Endothelial cell of umbilical vein (primary cell): ENCODE results near the gene ZBTB7C. TPM values are rescaled to one million over a fixed set of nuclear protein-coding genes. Genes with fewer than 3 reads are reported as not detected.

ENCODE experiments used
- BruUV-seq: library from RNA; stranded (reverse); fragments of 400-500 nt; replicated peaks from 2 replicates; lab custom pipeline; 2021; lab: Mats Ljungman, UMichigan
- CTCF ChIA-PET: fragments of 300-600, 350-600 bp; sonication (Branson Sonifier 250); formaldehyde crosslinking; loops from one replicate; lab custom pipeline; 2021; ENCODE audit warnings: antibody characterized with exemption, inconsistent platforms; lab: Charles Lee
- POLR2A ChIA-PET: fragments of 300-600, 350-600 bp; sonication (Branson Sonifier 250); formaldehyde crosslinking; loops from one replicate; lab custom pipeline; 2021; ENCODE audit warnings: antibody characterized with exemption, inconsistent platforms; lab: Charles Lee
- DNase-seq: peaks from one replicate; pipeline ENCODE4 v3.0.0-alpha.2; 2011; ENCODE audit warnings: low read depth, low spot score
- FAIRE-seq: peaks from 2 replicates; lab custom pipeline; 2011; peaks lifted over from hg19 to GRCh38; lab: Jason Lieb, UNC
- H2AFZ ChIP-seq: 2 replicates; pipeline ENCODE4 v1.6.0; 2012; ENCODE audit warnings: low read depth, low read length, control low read depth, inconsistent platforms
- H3K27ac ChIP-seq: 2 replicates; pipeline ENCODE4 v1.5.1; 2011; ENCODE audit warnings: low read depth, mild to moderate bottlenecking, control low read depth, low read length, moderate library complexity; ENCODE audit not compliant: insufficient read depth
- H3K27me3 ChIP-seq, 2 experiments: 2 replicates each; pipeline versions ENCODE4 v1.6.0 to v1.6.1; 2011; ENCODE audit warnings: low read length in 2 of 2, mixed read lengths in 1 of 2; ENCODE audit not compliant: control insufficient read depth in 2 of 2, insufficient read depth in 2 of 2
- H3K36me3 ChIP-seq, 2 experiments: 2 replicates in 1 of 2; 3 replicates in 1 of 2; pipeline ENCODE4 v1.5.1; 2011; ENCODE audit warnings: low read length in 2 of 2, mild to moderate bottlenecking in 1 of 2, moderate library complexity in 1 of 2; ENCODE audit not compliant: control insufficient read depth in 2 of 2, insufficient read depth in 2 of 2; ENCODE audit errors: extremely low read depth in 1 of 2
- H3K4me1 ChIP-seq: 3 replicates; pipeline ENCODE4 v1.5.1; 2011; ENCODE audit warnings: mild to moderate bottlenecking, low read length; ENCODE audit not compliant: control insufficient read depth, insufficient read depth; ENCODE audit errors: extremely low read depth
- H3K4me2 ChIP-seq: 2 replicates; pipeline ENCODE4 v1.6.1; 2011; ENCODE audit warnings: low read length, control low read depth, mixed read lengths; ENCODE audit not compliant: insufficient read depth
- H3K4me3 ChIP-seq, 3 experiments: fragments of 200-600 bp in 1 of 3; sonication (generic), shearing (Covaris generic) in 1 of 3; replicated peaks in 1 of 3; 2 replicates each; pipeline ENCODE4 v1.5.1; 2011 to 2016; ENCODE audit warnings: control low read depth in 3 of 3, low read length in 3 of 3, mild to moderate bottlenecking in 2 of 3, inconsistent platforms in 1 of 3, low read depth in 1 of 3, moderate library complexity in 1 of 3; ENCODE audit not compliant: insufficient read depth in 1 of 3
- H3K79me2 ChIP-seq: 2 replicates; pipeline ENCODE4 v1.6.0; 2012; ENCODE audit warnings: low read length, inconsistent platforms; ENCODE audit not compliant: control insufficient read depth, insufficient read depth
- H3K9ac ChIP-seq: replicated peaks from 2 replicates; pipeline ENCODE3; 2011; ENCODE audit warnings: low read length, control low read depth; ENCODE audit not compliant: insufficient read depth; ENCODE audit errors: extremely low read depth
- H3K9me1 ChIP-seq: replicated peaks from 3 replicates; pipeline ENCODE4 v1.6.0; 2011; ENCODE audit warnings: mild to moderate bottlenecking, low read length; ENCODE audit not compliant: control insufficient read depth, insufficient read depth; ENCODE audit errors: extremely low read depth
- H3K9me3 ChIP-seq: replicated peaks from 2 replicates; pipeline ENCODE4 v1.5.1; 2012; ENCODE audit warnings: low read length, inconsistent platforms; ENCODE audit not compliant: control insufficient read depth, insufficient read depth
- H4K20me1 ChIP-seq: replicated peaks from 2 replicates; pipeline ENCODE3; 2011; ENCODE audit warnings: mild to moderate bottlenecking, low read length; ENCODE audit not compliant: control insufficient read depth, insufficient read depth; ENCODE audit errors: extremely low read depth
- CTCF ChIP-seq, 2 donors: IDR thresholded peaks; 1 replicate in 1 of 2; 2 replicates in 1 of 2; pipeline ENCODE4 v1.5.1; 2011; ENCODE audit warnings: low read length in 2 of 2, mild to moderate bottlenecking in 2 of 2, moderate library complexity in 2 of 2, control low read depth in 1 of 2, inconsistent platforms in 1 of 2, low read depth in 1 of 2; ENCODE audit not compliant: insufficient read depth in 1 of 2; ENCODE audit errors: extremely low read depth in 1 of 2
- EZH2 ChIP-seq: IDR thresholded peaks from 2 replicates; pipeline ENCODE4 v1.6.1; 2012; ENCODE audit warnings: borderline replicate concordance, low read depth, mild to moderate bottlenecking, moderate library complexity, low read length, inconsistent platforms; ENCODE audit not compliant: severe bottlenecking
- FOS ChIP-seq: IDR thresholded peaks from 2 replicates; pipeline ENCODE4 v1.6.1; 2011; ENCODE audit warnings: mild to moderate bottlenecking, low read length, moderate library complexity, borderline replicate concordance; ENCODE audit not compliant: insufficient read depth
- GATA2 ChIP-seq: IDR thresholded peaks from 2 replicates; pipeline ENCODE4 v1.7.0; 2011; ENCODE audit warnings: low read depth, mild to moderate bottlenecking, moderate library complexity, mixed read lengths, low read length; ENCODE audit not compliant: insufficient read length, insufficient read depth
- JUN ChIP-seq: IDR thresholded peaks from 2 replicates; pipeline ENCODE4 v1.6.1; 2011; ENCODE audit warnings: borderline replicate concordance, low read depth; ENCODE audit not compliant: insufficient read length, insufficient read depth
- MYC ChIP-seq: IDR thresholded peaks from one replicate; pipeline ENCODE4 v1.6.1; 2011; ENCODE audit warnings: mild to moderate bottlenecking, low read depth, low read length
- POLR2A ChIP-seq: IDR thresholded peaks from 2 replicates; pipeline ENCODE4 v1.6.1; 2012; ENCODE audit warnings: low read depth, mild to moderate bottlenecking, control low read depth, low read length
- POLR2AphosphoS5 ChIP-seq: IDR thresholded peaks from 2 replicates; pipeline ENCODE4 v1.6.1; 2012; ENCODE audit warnings: low read depth, mild to moderate bottlenecking, control low read depth, low read length, moderate library complexity; ENCODE audit not compliant: insufficient read depth
- dilution Hi-C: fragments of 300-500 bp; cut with MboI; formaldehyde crosslinking; loops from one replicate; pipeline ENCODE4 v1.15.0; 2019; ENCODE audit warnings: low sequenced_read_pairs; ENCODE audit not compliant: extremely low pct_ligation_motif_present
- intact Hi-C: fragments of 100-400 bp; cut with micrococcal nuclease; formaldehyde crosslinking; loops from one replicate; pipeline ENCODE4 v1.10.0; 2022
- polyA plus RNA-seq, 4 experiments: library from polyadenylated mRNA; depleted of rRNA in 3 of 4; stranded (reverse) in 3 of 4; unstranded in 1 of 4; fragments of >200 nt; gene quantifications; 2 replicates each; pipeline versions ENCODE4 v1.2.1 to v1.2.3, GENCODE V29; 2011 to 2012; ENCODE audit warnings: missing spikeins in 1 of 4
- total RNA-seq: library from RNA; stranded (reverse); gene quantifications from 2 replicates; pipeline ENCODE4 v1.2.3, GENCODE V29; 2021
- TF ChIP-seq, protein P1 (sequence below): IDR thresholded peaks from 2 replicates; pipeline ENCODE4 v1.6.1; 2011; ENCODE audit not compliant: insufficient read depth, insufficient read length

Gene ZBTB7C
- total and polyA plus RNA-seq, 2 donors (not counting 3 experiments of a cell fraction or from before 2014, with no cell fraction given), result not detected

DNA sequence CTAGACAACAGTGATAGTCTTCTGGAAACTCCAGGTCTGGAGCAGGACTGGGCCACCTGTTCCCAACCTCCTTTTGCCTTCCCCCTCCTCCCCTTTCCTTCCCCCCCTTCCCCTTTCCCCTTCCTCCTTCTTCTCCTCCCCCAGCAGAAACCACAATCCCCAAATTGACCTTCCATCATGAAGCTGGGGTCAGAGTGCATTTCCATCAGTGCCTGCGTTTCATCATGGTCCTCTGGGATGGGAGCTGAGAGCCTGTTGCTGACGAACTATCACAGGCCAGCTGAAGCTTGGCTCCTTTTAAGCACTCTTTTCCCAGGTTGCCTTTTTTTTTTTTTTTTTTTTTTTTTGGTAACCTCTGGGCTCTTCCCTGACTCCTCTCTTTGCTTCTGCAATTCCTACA is 426.1 kb downstream of the ZBTB7C start:
- intact Hi-C loops, result no loop called here
- no peak overlapping the region for H2AFZ ChIP-seq
- no peaks in the 10 kb centered on the region for H3K9me3 ChIP-seq
- no peaks in the 10 kb centered on the region for H3K79me2 ChIP-seq
- ChIA-PET CTCF (interaction anchor here (0.6 kb wide), 1 partner anchor 817 kb away, joined by 3 read pairs; no protein-coding TSS in a partner anchor), POLR2A (interaction anchor here (0.6 kb wide), 1 partner anchor 42 kb away, joined by 4 read pairs; no protein-coding TSS in a partner anchor)
- dilution Hi-C loops, result no loop called here
- no TSS peak for BruUV-seq
- no peak for DNase-seq
- H3K9ac ChIP-seq, result no peak overlapping the region
- no peaks in the 10 kb centered on the region for H4K20me1 ChIP-seq
- no peak overlapping the region for H3K27ac ChIP-seq
- no peak for FAIRE-seq
- TF ChIP-seq POLR2AphosphoS5 (no peak), JUN (no peak), GATA2 (no peak)
- H3K9me1 ChIP-seq, result no peaks in the 10 kb centered on the region
- H3K4me3 ChIP-seq, result no peak overlapping the region
- no peaks in the 10 kb centered on the region for H3K4me1 ChIP-seq
- H3K36me3 ChIP-seq, result no peaks in the 10 kb centered on the region
- H3K4me2 ChIP-seq, result no peak overlapping the region
- H3K27me3 ChIP-seq, result peaks cover 1 to 8% of the 10 kb centered on the region in 2 experiments

- POLR2A ChIA-PET, result no interaction called here
- CTCF ChIA-PET, result no interaction called here
- Histone ChIP-seq H2AFZ (no peak overlapping the region), H3K27ac (no peak overlapping the region), H3K4me3 (no peak overlapping the region), H4K20me1 (no peaks in the 10 kb centered on the region), H3K9me3 (no peaks in the 10 kb centered on the region), H3K9ac (no peak overlapping the region), H3K4me2 (no peak overlapping the region), H3K36me3 (no peaks in the 10 kb centered on the region), H3K79me2 (no peaks in the 10 kb centered on the region), H3K27me3 (peaks cover 2 to 7% of the 10 kb centered on the region in 2 experiments), H3K9me1 (no peaks in the 10 kb centered on the region), H3K4me1 (no peaks in the 10 kb centered on the region)
- DNase-seq (no peak), FAIRE-seq (no peak)
- BruUV-seq, result no TSS peak
- TF ChIP-seq POLR2A (no peak), POLR2AphosphoS5 (no peak), JUN (no peak), EZH2 (no peak), MYC (no peak), GATA2 (no peak), FOS (no peak), CTCF (IDR thresholded peaks at IDR 0.05; ENCODE audit: extremely low read depth in 1 of 2, insufficient read depth in 1 of 2, low read depth in 1 of 2, low read length in 2 of 2) (no peak)
- TF ChIP-seq, protein P1, sequence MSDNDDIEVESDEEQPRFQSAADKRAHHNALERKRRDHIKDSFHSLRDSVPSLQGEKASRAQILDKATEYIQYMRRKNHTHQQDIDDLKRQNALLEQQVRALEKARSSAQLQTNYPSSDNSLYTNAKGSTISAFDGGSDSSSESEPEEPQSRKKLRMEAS, result no peak
- dilution Hi-C loops, result no loop called here
- intact Hi-C loops, result no loop called here
Measured at GRCh38 chr18:47981830-47982229, 427.4 kb downstream of the ZBTB7C start.
